Measurements from ENCODE around the gene OR6M1. TPM values are rescaled to one million over a fixed set of nuclear protein-coding genes. Genes with fewer than 3 reads are reported as not detected.

OR6M1 gene
- total RNA-seq, 1 donor from 2014 or later: not detected

DNA sequence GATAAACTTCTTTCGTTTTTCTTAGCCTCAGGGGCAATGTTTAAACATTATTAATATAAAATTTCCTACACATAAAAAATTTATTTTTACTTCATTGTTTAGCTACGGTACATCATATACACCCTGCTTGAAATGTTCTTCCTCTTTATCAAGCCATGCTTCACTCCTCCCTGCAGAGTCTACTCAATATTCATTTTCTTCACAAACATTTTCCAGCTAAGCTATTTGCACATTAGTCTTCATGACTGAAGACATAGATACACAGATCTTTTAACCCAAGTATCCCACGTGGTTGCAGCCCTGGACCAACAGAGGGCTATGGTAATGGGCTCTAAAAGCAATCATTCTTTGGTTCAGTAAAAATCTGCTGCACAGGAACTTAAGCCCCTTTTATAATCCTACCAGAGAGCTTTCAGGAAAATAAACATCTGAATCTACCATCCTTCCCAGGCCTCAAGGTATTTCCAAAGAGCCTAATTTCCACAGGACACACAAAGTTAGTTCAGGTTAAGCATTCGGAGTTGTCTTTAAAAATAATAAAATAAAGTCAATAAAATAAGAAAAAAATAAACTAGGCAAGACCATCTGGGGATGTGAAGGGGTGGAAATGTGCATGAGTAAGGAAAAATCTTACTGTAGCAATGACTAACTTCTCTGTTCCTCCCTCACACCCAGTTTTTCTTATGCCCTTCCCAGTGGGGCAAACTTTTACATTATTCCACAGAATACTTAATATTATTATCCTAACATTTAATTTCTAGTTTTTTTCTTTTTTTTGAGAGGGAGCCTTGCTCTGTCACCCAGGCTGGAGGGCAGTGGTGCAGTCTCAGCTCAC lies 30.2 kb downstream of the OR6M1 start:
- DNase-seq (ENCODE audit: low read depth in 2 of 2): no peak

DNA sequence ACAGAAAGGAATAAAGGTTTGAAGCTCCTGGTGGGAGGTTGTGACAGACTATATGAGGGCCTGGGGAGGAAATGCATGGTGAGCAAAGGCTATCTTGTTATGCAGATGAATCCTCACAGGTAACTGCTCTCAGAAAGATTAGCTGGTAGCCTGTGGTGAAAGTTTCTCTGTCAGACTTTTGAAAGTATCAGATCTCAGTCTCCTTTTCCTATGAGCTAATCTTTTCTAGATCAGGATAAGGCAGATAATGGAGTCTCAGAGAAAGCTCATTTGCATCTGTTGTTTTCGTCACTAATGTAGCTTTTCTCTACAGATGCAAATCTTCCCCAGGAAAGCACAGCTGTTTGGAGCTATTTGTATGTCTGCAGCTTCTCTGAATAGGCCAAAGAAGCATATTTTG lies 30.9 kb downstream of the OR6M1 start:
- DNase-seq (ENCODE audit: low read depth in 2 of 2): no peak

DNA sequence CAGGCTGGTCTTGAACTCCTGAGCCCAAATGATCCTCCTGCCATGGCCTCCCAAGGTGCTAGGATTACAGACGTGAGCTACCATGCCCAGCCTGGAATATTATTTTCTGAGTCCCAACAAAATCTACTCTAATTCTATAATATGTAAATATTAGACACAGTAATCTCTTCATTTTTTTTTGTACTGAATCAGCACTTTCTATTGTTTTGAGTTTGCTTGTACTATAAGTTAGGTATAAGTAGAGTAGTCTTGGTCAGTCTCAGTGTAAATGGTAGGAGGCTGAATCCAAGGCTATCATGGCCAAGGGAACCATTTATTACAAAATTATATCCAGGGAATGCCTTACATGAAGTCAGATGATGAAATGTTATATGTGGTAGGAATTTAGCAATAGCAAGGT lies 32.2 kb downstream of the OR6M1 start:
- DNase-seq (ENCODE audit: low read depth in 2 of 2): no peak

GRCh38 chr11:123773026-123773425 lies 33.1 kb downstream of the OR6M1 start:
- no peak for DNase-seq (ENCODE audit: low read depth in 2 of 2)

- no peak for DNase-seq (ENCODE audit: low read depth in 2 of 2)
Observed at GRCh38 chr11:123771664-123772063, 34.5 kb downstream of the OR6M1 start.

- DNase-seq (ENCODE audit: low read depth in 2 of 2): no peak
Observed at GRCh38 chr11:123770712-123771111, 35.4 kb downstream of the OR6M1 start.

- DNase-seq (ENCODE audit: low read depth in 2 of 2): no peak
Observed at GRCh38 chr11:123765601-123766000, 40.5 kb downstream of the OR6M1 start.

GRCh38 chr11:123762422-123762821 lies 43.7 kb downstream of the OR6M1 start:
- DNase-seq (ENCODE audit: low read depth in 2 of 2): no peak

- no peak for DNase-seq (ENCODE audit: low read depth in 2 of 2)
Observed at GRCh38 chr11:123760894-123761293, 45.3 kb downstream of the OR6M1 start.

GRCh38 chr11:123757976-123758375 lies 48.2 kb downstream of the OR6M1 start:
- no peak for DNase-seq (ENCODE audit: low read depth in 2 of 2)

DNA sequence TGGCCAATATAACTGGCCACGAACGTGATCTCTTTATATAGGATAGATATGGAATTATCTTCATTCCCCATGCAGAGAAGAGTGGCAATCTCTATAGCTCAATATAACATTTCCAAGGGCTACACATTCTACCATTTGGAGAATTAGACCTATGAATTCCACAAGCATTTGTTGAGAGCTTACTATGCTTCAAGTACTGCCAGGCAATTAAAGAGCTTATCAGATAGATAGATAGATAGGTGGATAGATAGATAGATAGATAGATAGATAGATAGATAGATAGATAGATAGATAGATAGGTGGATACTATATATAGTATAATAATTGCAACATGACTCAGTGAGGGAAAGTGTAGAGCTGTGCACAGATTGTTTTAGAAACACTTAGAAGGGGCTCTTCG lies 50.3 kb downstream of the OR6M1 start:
- no peak for DNase-seq (ENCODE audit: low read depth in 2 of 2)

Other genes with a start within 250 kb of the OR6M1 start
- gene SCN3B, start 151.7 kb downstream of the OR6M1 start, total RNA-seq: 0.87 and 6.7 TPM in 2 replicates
- 2.8 and 5.6 TPM in 2 replicates for gene ZNF202, start 64.7 kb downstream of the OR6M1 start, total RNA-seq
- not detected in 2 replicates for gene OR6X1, start 51.8 kb downstream of the OR6M1 start, total RNA-seq
- not detected in 2 replicates for gene TMEM225, start 79.3 kb upstream of the OR6M1 start, total RNA-seq
- not detected in 2 replicates for gene OR8D4, start 95.8 kb upstream of the OR6M1 start, total RNA-seq
- gene OR4D5, start 133.3 kb upstream of the OR6M1 start, total RNA-seq: not detected in 2 replicates
- gene OR6T1, start 137.5 kb upstream of the OR6M1 start, total RNA-seq: not detected in 2 replicates
- not detected in 2 replicates for gene OR10S1, start 171.4 kb upstream of the OR6M1 start, total RNA-seq
- not detected in 2 replicates for gene OR10G6, start 188.8 kb upstream of the OR6M1 start, total RNA-seq
- not detected in 2 replicates for gene OR10G4, start 206.6 kb upstream of the OR6M1 start, total RNA-seq
- gene OR10G9, start 216.7 kb upstream of the OR6M1 start, total RNA-seq: not detected in 2 replicates
- not detected in 2 replicates for gene OR10G8, start 220.4 kb upstream of the OR6M1 start, total RNA-seq
- not detected in 2 replicates for gene OR10G7, start 235.0 kb upstream of the OR6M1 start, total RNA-seq